GM12875 (cell line): ENCODE results near the gene TMEM220.

Source experiments
- H3K4me3 ChIP-seq: one replicate; pipeline ENCODE4 v1.5.1; 2011; ENCODE audit warnings: low read depth, low read length, control low read depth
- TF ChIP-seq, protein P1 (sequence below): IDR thresholded peaks from 2 replicates; pipeline ENCODE4 v1.5.1; 2011; ENCODE audit warnings: low read depth, mild to moderate bottlenecking, control low read depth, inconsistent platforms, low read length, moderate library complexity, borderline replicate concordance; ENCODE audit not compliant: insufficient read depth

TMEM220 gene

DNA sequence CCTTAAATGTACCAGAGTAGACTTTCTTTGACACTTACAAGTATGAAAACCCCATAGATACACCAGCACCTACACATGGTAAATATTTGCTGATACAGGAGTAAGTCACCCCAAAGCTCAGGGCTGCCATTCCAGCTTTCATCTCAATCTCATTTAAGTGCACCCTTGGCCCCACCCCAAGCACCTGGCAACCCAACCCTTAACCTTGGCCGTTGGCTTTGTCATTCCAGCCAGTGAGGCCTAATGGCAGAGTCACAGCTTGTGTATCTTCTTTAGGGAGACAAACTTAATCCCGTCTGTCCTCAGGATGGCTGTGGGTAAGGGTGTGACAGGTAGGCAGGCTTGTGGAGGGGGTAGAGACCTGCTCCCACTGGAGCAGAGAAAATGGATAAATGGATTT lies 31.5 kb upstream of the TMEM220 start:
- TF ChIP-seq, protein P1, sequence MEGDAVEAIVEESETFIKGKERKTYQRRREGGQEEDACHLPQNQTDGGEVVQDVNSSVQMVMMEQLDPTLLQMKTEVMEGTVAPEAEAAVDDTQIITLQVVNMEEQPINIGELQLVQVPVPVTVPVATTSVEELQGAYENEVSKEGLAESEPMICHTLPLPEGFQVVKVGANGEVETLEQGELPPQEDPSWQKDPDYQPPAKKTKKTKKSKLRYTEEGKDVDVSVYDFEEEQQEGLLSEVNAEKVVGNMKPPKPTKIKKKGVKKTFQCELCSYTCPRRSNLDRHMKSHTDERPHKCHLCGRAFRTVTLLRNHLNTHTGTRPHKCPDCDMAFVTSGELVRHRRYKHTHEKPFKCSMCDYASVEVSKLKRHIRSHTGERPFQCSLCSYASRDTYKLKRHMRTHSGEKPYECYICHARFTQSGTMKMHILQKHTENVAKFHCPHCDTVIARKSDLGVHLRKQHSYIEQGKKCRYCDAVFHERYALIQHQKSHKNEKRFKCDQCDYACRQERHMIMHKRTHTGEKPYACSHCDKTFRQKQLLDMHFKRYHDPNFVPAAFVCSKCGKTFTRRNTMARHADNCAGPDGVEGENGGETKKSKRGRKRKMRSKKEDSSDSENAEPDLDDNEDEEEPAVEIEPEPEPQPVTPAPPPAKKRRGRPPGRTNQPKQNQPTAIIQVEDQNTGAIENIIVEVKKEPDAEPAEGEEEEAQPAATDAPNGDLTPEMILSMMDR: no peak
- no peak overlapping the region for H3K4me3 ChIP-seq

DNA sequence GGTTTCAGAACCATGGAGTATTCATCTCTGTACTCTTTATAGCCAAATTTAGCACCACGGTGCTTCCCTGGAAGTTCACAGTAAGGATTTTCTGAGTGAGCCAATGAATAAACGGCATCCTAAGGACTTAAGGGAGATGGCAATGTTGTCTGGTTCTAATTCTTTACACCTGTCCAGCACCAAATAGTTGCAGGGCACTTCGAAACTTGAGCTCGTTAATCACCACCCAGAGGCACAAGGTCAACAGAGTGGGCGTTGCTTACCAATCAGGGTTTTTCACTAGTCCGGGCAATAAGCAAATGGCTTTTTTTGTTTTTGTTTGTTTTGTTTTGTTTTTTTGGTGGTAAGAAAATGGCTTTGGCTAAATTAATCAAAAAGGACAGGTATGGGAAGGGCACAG lies 28.2 kb upstream of the TMEM220 start:
- no peak overlapping the region for H3K4me3 ChIP-seq
- TF ChIP-seq, protein P1: no peak

DNA sequence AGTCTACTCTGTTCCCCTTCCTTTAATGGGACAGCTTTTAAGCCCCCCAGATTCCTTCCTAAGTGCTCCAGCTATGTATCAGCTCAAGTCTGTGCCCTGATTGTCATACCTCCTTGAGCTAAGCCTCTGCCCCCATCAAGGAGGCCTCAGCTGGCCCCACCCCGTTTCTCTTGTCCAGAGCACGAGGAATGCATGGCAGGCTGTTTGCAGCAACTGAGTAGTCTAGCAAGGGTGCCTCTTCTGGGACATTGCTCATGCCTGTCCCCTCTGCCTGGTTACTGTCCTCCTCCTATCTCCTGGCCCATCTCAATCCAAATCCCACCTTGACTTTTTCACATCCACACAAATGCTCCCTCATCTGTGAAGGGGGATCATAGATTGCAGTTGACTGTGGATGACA lies 27.8 kb upstream of the TMEM220 start:
- no peak overlapping the region for H3K4me3 ChIP-seq
- TF ChIP-seq, protein P1: no peak

DNA sequence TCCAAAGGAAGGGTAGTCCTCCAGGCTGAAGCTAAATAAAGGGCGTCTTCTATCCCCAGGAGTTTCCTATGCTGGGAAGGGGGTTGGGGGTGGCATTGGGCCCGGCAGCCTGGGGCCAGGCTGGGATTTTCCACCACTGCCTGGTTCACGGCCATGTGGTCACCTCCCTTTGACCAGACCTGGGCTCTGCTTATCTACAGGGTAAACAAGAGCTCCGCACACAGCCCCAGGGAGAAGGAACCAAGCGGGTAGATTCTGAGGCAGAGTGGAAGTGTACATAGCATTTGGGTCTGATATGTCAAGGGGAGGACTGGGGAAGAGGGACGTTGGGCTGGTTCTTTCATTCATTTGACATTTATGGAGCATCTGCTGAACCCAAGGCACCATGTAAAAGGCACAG lies 27.2 kb upstream of the TMEM220 start:
- TF ChIP-seq, protein P1: no peak
- no peak overlapping the region for H3K4me3 ChIP-seq

DNA sequence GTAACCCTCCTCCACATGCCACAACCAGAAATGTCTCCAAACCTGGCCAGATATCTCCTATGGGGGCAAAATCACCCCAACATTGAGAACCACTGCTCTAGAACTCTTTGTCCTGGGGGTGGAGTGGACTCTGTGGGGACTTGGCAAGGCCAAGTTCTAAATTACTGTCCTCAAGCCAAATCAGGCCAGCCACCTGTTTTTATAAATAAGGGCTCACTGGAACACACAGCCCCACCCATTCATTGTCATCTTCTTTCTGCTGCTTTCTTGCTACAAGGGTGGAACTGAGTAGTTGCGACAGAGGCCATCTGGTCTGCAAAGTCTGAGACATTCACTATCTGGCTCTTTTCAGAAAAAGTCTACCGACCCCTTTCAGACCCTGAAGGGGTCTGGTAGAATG lies 26.8 kb upstream of the TMEM220 start:
- no peak overlapping the region for H3K4me3 ChIP-seq
- TF ChIP-seq, protein P1: no peak

DNA sequence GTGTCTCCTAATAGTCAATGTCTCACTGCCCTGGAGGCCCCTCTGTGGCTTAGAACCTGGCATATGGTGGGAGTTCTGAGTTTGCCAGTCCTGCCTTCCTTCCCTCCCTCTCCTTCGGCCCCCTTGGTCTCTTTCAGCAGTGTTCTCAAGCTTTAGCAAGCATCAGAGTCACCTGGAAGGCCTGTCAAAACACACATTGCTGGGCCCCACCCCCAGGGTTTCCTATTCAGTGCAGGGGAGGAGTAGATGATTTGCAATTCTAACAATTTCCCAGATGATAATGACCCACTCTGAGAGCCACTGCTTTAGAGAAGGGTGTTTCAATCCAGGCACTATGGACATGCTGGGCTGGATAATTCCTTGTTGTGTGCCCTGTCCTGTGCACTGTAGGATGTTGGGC lies 26.4 kb upstream of the TMEM220 start:
- TF ChIP-seq, protein P1: no peak
- no peak overlapping the region for H3K4me3 ChIP-seq

DNA sequence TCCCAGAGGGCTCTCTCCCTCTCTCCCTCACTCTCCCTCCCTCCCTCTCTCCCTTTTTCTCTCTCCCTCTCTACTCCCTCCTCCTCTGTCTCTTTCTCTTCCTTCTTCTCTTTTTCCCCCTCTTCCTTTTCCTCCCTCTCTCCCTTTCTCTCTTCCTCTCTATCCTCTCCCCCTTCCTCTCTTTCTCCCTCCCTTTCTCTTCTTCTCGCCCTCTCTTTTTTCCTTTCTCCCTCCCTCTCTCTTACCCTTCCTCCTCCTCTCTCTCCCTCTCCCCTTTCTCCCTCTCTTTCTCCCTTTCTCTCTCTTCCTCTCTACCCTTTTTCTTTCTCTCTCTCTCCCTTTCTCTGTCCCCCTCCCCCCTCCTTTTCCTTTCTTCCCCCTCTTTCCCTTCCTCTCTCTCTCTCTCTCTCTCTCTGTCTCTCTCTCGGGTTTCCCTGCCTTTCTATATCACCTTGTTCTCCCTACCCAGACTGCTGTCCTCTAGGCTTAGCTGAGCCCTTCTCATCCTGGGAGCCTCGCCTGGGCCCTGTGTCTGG lies 25.8 kb upstream of the TMEM220 start:
- TF ChIP-seq, protein P1: no peak
- no peak overlapping the region for H3K4me3 ChIP-seq
